Activated T-helper 2 cell treated with anti-CD3 and anti-CD28 coated beads, Interferon-gamma antibody, Interleukin-2, Interleukin-4, amounts not matched to agents 10 μg/mL and 5 μg/mL and 100 μg/mL, durations not matched to agents 14 hours and 24 hours and 36 hours (primary cell): ENCODE results near the gene RALGPS1. TPM values are rescaled to one million over a fixed set of nuclear protein-coding genes. Genes with fewer than 3 reads are reported as not detected.

Source experiments
- DNase-seq: peaks from one replicate; pipeline ENCODE4 v3.0.0; 2021; ENCODE audit warnings: low spot score
- H3K27ac Mint-ChIP-seq: one replicate; pipeline ENCODE4 v1.8.0; 2021; ENCODE audit warnings: mixed read lengths
- H3K27me3 Mint-ChIP-seq: one replicate; pipeline ENCODE4 v1.8.0; 2021; ENCODE audit warnings: low read depth, mixed read lengths
- H3K36me3 Mint-ChIP-seq: one replicate; pipeline ENCODE4 v1.8.0; 2021; ENCODE audit warnings: low read depth, mixed read lengths
- H3K4me1 Mint-ChIP-seq: one replicate; pipeline ENCODE4 v1.8.0; 2021; ENCODE audit warnings: low read depth, mixed read lengths
- H3K4me3 Mint-ChIP-seq: one replicate; pipeline ENCODE4 v1.8.0; 2021; ENCODE audit warnings: low read depth, mild to moderate bottlenecking, moderate library complexity, mixed read lengths
- H3K9me3 Mint-ChIP-seq: one replicate; pipeline ENCODE4 v1.8.0; 2021; ENCODE audit warnings: mixed read lengths
- intact Hi-C: fragments of 100-400 bp; cut with micrococcal nuclease; formaldehyde crosslinking; loops from one replicate; pipeline ENCODE4 v1.15.1; 2023
- total RNA-seq: library from RNA; stranded (reverse); gene quantifications from 2 replicates; pipeline ENCODE4 v1.2.3, GENCODE V29; 2022

RALGPS1 gene
- total RNA-seq, 1 donor from 2014 or later: 2.4 TPM

GRCh38 chr9:127244609-127245601 lies 330.3 kb downstream of the RALGPS1 start:
- H3K36me3 Mint-ChIP-seq: no peaks in the 10 kb centered on the region
- no peaks in the 10 kb centered on the region for H3K9me3 Mint-ChIP-seq
- H3K27ac Mint-ChIP-seq: peak overlapping the region; percentile 25
- peak overlapping the region; percentile 79 for H3K4me3 Mint-ChIP-seq
- intact Hi-C loops: loop anchor here (1.0 kb wide), 1 partner anchor 21 kb away; no protein-coding TSS in a partner anchor
- peaks cover 5% of the 10 kb centered on the region for H3K4me1 Mint-ChIP-seq
- peak; percentile 92 for DNase-seq
- H3K27me3 Mint-ChIP-seq: peaks cover 7% of the 10 kb centered on the region

- intact Hi-C loops: loop anchor here (1.0 kb wide), 1 partner anchor 21 kb away; no protein-coding TSS in a partner anchor
- no peak overlapping the region for H3K27ac Mint-ChIP-seq
Measured at GRCh38 chr9:127245637-127246164, 331.1 kb downstream of the RALGPS1 start.

GRCh38 chr9:127248241-127248640 lies 333.7 kb downstream of the RALGPS1 start:
- no peak for DNase-seq
- H3K4me3 Mint-ChIP-seq: no peak overlapping the region
- intact Hi-C loops: no loop called here
- peaks cover 5% of the 10 kb centered on the region for H3K4me1 Mint-ChIP-seq
- no peaks in the 10 kb centered on the region for H3K9me3 Mint-ChIP-seq
- H3K36me3 Mint-ChIP-seq: no peaks in the 10 kb centered on the region
- no peak overlapping the region for H3K27ac Mint-ChIP-seq
- H3K27me3 Mint-ChIP-seq: peaks cover 28% of the 10 kb centered on the region

More at GRCh38 chr9:127245637-127246164, 331.1 kb downstream of the RALGPS1 start:
- Mint-ChIP-seq H3K4me3 (peak overlapping the region; percentile 79), H3K4me1 (peaks cover 5% of the 10 kb centered on the region), H3K9me3 (no peaks in the 10 kb centered on the region), H3K36me3 (no peaks in the 10 kb centered on the region), H3K27me3 (peaks cover 14% of the 10 kb centered on the region)
- no peak for DNase-seq

GRCh38 chr9:127249877-127250276 lies 335.3 kb downstream of the RALGPS1 start:
- intact Hi-C loops: no loop called here
- Mint-ChIP-seq H3K4me3 (no peak overlapping the region), H3K4me1 (peaks cover 3% of the 10 kb centered on the region), H3K27me3 (peaks cover 37% of the 10 kb centered on the region), H3K27ac (no peak overlapping the region), H3K36me3 (no peaks in the 10 kb centered on the region), H3K9me3 (no peaks in the 10 kb centered on the region)
- no peak for DNase-seq

- Mint-ChIP-seq H3K4me1 (no peaks in the 10 kb centered on the region), H3K4me3 (no peak overlapping the region), H3K27me3 (peaks cover 45% of the 10 kb centered on the region), H3K27ac (no peak overlapping the region), H3K9me3 (no peaks in the 10 kb centered on the region), H3K36me3 (no peaks in the 10 kb centered on the region)
- intact Hi-C loops: no loop called here
- no peak for DNase-seq
Measured at GRCh38 chr9:127250896-127251391, 336.4 kb downstream of the RALGPS1 start.

GRCh38 chr9:127252410-127253318 lies 338.1 kb downstream of the RALGPS1 start:
- H3K36me3 Mint-ChIP-seq: no peaks in the 10 kb centered on the region
- H3K4me3 Mint-ChIP-seq: no peak overlapping the region
- no peak for DNase-seq
- peaks cover 46% of the 10 kb centered on the region for H3K27me3 Mint-ChIP-seq
- H3K9me3 Mint-ChIP-seq: no peaks in the 10 kb centered on the region
- H3K27ac Mint-ChIP-seq: no peak overlapping the region
- H3K4me1 Mint-ChIP-seq: no peaks in the 10 kb centered on the region
- intact Hi-C loops: no loop called here

- no peak for DNase-seq
- Mint-ChIP-seq H3K4me1 (no peaks in the 10 kb centered on the region), H3K9me3 (no peaks in the 10 kb centered on the region), H3K4me3 (no peak overlapping the region), H3K27me3 (peaks cover 46% of the 10 kb centered on the region), H3K36me3 (no peaks in the 10 kb centered on the region), H3K27ac (no peak overlapping the region)
- intact Hi-C loops: no loop called here
Measured at GRCh38 chr9:127253446-127253845, 338.9 kb downstream of the RALGPS1 start.

GRCh38 chr9:127255692-127256091 lies 341.1 kb downstream of the RALGPS1 start:
- Mint-ChIP-seq H3K4me1 (no peaks in the 10 kb centered on the region), H3K36me3 (no peaks in the 10 kb centered on the region), H3K4me3 (no peak overlapping the region), H3K27ac (no peak overlapping the region), H3K27me3 (peaks cover 38% of the 10 kb centered on the region), H3K9me3 (no peaks in the 10 kb centered on the region)
- no peak for DNase-seq
- intact Hi-C loops: no loop called here

GRCh38 chr9:127256324-127256723 lies 341.7 kb downstream of the RALGPS1 start:
- Mint-ChIP-seq H3K4me3 (no peak overlapping the region), H3K27ac (no peak overlapping the region), H3K27me3 (peaks cover 35% of the 10 kb centered on the region), H3K9me3 (no peaks in the 10 kb centered on the region), H3K4me1 (no peaks in the 10 kb centered on the region), H3K36me3 (no peaks in the 10 kb centered on the region)
- intact Hi-C loops: no loop called here
- no peak for DNase-seq

- Mint-ChIP-seq H3K36me3 (no peaks in the 10 kb centered on the region), H3K4me3 (no peak overlapping the region), H3K9me3 (no peaks in the 10 kb centered on the region), H3K27me3 (peaks cover 20% of the 10 kb centered on the region), H3K27ac (no peak overlapping the region), H3K4me1 (no peaks in the 10 kb centered on the region)
- intact Hi-C loops: no loop called here
- no peak for DNase-seq
Measured at GRCh38 chr9:127258606-127259471, 344.3 kb downstream of the RALGPS1 start.

GRCh38 chr9:127262602-127263001 lies 348.0 kb downstream of the RALGPS1 start:
- no peaks in the 10 kb centered on the region for H3K9me3 Mint-ChIP-seq
- no peak for DNase-seq
- H3K27ac Mint-ChIP-seq: no peak overlapping the region
- no peaks in the 10 kb centered on the region for H3K4me1 Mint-ChIP-seq
- H3K4me3 Mint-ChIP-seq: no peak overlapping the region
- peaks cover 10% of the 10 kb centered on the region for H3K27me3 Mint-ChIP-seq
- H3K36me3 Mint-ChIP-seq: no peaks in the 10 kb centered on the region
- intact Hi-C loops: no loop called here
